HUDEP-2 (cell line): ENCODE results near the gene PATE1.
"Not testable (repeated sequence)": the region's sequence is repeated elsewhere in the genome, so short reads cannot be mapped to it uniquely, and the experiment has no call there.

Experiments used
- DNase-seq, 76 experiments: peaks; one replicate each; lab custom pipeline; 2025; ENCODE audit not compliant: unreplicated experiment in 76 of 76; lab: John Stamatoyannopoulos, UW

Gene PATE1

DNA sequence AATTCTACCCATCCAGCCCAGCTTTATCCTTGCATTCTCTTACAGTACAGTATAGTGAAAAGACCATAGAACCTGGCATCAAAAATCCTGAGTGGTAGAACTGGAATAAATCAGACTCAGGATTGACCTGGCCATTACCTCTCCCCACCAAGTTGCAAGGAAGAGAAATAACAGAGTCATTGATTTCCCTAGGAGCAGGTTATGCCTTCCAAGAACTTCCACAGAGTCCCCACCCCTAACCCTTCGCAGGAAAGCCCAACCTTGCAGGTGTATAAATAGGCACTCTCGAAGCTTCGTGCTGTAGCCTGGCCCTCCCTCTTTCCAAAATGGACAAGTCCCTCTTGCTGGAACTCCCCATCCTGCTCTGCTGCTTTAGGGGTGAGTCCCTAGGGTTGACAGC, at the start of gene PATE1:
Gene PATE1 (plus strand): TSS at position 301 of the 400 bp plus-strand sequence. CDS start 26 bp downstream, at position 327.
- DNase-seq = no peak

GRCh38 chr11:125701018-125701610, 45.0 kb upstream of the PATE1 start:
- DNase-seq = no peak

DNA sequence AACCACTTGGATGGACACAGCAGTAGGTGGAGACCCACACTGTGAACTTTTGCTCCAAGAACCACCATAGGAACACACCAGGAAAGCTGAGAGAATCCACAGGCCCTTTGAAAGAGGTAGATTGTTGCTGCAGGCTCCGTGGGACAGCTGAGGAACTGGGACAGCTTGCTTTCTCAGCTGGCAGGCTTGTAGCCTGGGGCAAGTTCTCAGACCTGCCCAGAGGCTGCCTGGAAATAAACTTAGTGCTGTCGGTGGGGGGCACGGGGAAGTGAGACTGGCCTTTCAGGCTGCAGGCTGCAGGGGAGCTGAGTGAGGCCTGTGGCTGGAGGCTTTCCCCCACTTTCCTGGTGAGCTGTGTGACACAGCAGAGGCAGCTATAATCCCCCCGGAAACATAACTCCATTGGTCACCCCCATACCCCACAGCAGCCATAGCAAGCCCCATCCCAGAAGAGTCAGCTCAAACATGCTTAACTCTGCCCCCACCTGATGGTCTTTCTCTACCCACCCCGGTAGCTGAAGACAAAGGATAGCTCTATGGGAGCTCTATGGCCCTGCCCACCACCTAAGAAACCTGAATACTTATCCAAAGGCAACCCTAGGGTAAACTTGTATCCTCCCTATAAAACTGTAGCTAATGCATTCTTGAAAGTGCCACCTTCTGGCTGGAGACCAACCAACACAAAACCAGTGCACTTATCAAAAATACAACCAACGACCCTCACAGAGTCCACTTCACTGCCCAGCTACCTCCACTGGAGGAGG, 44.0 kb upstream of the PATE1 start:
- DNase-seq = no peak

- DNase-seq = not testable (repeated sequence)
Measured at GRCh38 chr11:125704686-125705085, 41.4 kb upstream of the PATE1 start.

DNA sequence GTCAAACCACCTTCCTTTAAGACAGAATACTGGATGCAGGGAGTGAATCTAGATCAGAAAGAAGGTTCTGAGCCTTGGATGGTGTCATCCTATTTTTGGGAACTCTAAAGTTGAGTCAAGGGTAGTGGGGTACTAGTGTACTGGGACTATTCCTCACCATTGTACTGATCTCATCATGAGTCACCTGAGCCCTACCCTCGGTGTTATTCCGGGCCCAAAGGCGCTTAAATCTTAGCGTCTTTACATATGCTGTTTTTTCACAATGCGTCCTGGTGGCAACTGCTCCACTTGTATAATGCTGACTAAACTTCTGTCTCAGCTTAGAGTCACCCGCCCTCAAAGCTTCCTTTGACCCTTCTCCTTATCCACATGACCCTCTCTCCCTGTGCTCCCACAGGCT, 25.3 kb upstream of the PATE1 start:
- no peak for DNase-seq

- peak in 4 of 76 experiments; percentile 2 to 37 (median 5) for DNase-seq
Measured at GRCh38 chr11:125724125-125724524, 22.0 kb upstream of the PATE1 start.

- DNase-seq = no peak
Measured at GRCh38 chr11:125728969-125729368, 17.1 kb upstream of the PATE1 start.

DNA sequence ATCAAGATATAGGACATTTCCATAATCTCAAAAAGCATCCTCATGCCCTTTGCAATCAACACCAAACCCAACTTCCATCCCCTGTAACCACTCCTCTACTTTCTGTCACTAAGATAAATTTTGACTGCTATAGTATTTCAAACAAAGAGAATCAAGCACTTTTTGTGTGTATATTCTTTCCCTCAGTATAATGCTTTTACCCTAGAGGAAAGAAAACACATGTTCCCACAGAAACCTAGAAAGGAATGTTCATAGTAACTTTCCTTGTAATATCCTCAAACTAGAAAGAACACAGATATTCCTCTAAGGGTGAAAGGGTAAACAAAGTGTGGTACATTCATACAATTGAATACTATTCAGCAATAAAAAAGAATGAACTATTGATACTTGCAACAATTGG, 5.5 kb upstream of the PATE1 start:
- no peak for DNase-seq

DNA sequence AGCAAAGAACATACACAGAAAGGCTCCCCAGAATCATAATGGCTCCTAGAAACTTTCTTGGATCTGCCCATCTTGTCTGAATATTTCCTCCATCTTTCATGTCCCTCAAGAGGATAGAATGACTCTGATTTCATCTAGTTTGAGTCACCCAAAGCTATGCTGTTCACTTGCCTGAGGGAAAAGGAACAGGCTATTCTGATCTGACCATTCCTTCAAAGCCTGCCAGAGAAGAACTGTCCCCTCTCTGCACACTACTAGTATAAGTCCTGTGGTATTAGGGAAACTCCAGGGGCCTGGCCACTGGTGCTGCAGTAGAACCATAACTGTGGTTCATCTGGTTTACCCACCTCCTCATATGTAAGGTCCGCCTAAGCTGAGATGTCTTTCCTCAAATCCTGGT, 2.4 kb upstream of the PATE1 start:
- no peak for DNase-seq

DNA sequence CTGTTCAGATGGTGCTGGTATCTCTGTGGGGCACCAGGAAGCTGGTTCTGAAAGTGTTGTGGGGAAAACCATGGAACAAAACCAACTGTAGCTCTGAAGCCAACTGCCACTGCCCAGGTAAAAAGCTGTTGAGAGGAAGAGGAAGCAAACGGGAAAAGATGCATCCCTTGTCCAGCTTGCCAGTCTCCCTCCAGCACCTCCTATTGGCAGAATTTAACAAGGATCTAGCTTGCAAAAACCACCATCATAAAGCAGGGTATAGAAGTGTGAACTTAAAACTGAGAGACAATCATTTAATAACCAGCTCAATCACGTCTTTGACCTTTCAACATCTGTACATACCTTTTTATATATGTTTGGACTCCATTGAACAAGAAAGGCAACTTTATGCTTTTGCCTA, 4.5 kb downstream of the PATE1 start:
- DNase-seq = no peak

DNA sequence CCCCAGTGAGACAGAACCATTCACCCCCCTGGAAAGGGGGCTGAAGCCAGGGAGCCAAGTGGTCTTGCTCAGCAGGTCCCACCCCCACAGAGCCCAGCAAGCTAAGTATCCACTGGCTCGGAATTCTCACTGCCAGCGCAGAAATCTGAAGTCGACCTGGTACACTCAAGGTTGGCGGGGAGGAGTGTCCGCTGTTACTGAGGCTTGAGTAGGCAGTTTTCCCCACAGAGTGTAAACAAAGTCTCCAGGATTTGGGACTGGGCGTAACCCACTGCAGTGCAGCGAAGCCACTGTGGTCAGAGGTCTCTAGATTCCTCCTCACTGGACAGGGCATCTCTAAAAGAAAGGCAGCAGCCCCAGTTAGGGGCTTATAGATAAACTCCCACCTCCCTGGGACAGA, 10.0 kb downstream of the PATE1 start:
- no peak for DNase-seq

DNA sequence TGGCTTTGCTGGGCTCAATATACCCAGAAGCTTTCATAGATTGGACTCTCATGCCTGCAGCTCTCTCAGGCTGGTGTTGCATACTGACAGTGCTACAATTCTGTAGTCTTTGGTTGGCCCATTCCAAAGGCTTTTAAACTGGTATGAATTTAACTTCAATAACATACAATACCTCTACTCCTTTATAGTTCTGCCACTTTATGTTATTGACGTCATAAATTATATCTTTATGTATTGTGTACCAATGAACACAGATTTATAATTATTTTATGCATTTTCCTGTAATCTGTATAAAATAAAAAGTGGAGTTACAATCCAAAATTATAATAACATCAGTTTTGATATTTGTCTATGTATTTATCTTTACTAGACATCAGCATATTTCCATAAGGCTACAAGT, 16.4 kb downstream of the PATE1 start:
- DNase-seq = no peak

- no peak for DNase-seq
Measured at GRCh38 chr11:125763483-125763882, 17.4 kb downstream of the PATE1 start.

DNA sequence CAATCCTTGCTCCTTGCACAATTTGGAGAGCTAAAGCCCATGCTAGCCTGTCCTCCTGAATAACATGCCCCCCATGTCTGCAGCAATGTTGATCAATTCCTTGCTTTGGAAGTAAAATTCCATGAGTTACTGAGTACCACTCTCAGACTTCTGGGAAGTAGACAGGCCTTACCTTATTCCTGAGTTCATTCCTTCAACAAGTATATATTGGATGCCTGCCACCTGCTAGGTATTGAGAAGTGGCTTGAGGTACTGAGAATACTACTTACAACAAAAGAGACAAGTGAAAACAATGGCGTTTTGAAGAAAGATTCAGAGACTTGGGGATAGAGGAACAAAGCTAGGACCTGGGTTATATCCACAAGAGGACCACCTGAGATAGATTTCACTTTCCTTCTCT, 20.2 kb downstream of the PATE1 start:
- DNase-seq = no peak

DNA sequence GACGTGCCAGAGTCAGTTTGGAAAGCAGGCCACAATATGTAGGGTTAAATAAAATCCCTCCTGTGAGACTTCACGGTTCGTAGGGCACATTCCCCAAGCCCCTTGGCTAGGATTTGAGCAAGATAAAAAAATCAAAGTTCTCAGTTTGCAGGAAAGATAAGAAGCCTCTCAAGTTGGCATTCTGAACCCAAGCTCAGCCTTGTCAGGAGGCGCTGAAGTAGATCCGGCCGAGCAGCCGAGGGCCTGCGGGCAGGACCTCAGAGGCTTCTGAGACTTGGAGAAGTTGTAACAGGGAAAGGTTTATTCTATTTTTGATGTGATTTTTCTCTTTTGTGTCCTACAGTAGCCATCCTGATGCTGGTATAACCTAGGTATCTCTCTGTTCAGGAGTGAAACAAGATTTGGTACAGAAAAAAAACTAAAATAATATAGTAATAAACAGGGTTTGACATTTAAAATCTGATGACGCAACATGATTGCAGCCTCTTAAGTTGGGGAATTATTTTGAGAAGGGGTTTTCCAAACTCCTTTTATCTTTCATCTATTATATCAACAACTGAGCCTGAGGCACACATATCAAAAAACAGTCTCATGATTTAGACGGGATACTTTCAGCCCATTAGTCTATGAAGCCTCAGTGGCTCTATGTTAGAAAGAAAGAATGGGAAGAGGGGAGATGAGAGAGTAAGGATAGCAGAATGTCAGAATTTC, 22.4 kb downstream of the PATE1 start:
- peak in 1 of 76 experiments; percentile 1 for DNase-seq

DNA sequence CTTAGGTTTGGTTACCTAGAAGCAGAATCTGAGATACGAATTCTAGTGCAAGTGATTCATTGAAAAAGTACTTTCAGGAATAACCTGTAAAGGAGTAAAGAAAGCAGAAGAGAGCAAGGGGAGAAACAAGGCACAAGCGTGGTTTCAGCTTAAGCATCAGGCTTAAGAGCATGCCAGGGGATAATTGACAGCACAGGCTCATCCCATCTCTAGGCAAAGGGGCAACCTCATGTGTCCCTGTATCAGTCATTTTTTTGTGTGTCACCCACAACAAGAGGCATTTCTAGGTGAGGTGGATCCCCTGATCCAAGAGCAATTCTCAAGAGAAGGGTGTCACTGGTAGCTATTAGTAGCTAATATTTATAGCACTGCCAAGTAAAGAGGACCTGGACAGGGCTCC, 24.5 kb downstream of the PATE1 start:
- DNase-seq = no peak

GRCh38 chr11:125772834-125773505, 26.9 kb downstream of the PATE1 start:
- DNase-seq = no peak

DNA sequence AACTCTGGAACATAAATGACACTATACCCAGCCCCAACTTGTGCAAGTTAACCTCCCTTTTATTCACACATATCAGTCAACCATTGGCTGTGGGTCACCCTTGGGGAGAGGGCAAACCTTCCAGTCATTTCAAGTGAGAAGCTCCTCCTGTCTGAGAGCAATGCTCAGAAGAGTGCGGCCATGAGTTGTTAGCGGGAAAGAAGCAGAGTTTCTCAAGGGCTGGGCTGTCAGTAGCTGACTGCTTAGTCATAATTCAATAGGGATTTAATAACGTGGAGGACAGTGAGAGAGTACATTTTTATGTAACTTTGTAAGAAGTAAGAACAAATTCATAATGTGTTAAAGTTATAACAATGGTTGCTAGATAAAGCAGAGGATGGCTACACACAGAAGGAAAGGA, 27.4 kb downstream of the PATE1 start:
- DNase-seq = no peak

DNA sequence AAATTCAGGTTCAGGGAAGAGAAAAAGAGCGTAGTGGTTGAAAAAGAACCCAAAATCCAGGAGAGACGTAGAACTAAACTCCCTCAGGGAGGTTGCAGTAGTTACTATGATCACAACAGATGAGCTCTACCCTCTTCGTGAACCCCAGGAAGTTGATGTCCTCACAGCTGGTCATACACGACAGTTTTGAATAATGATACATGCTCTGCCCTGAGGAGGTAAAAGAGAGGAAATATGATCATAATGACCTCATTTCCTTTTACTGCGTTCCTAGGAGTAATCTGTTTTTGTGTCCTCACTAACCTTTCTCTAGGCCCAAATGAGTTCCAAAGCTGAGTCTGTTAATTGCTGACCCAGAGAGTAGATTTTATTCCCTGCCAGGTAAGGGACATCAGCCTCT, 31.2 kb downstream of the PATE1 start:
- no peak for DNase-seq

GRCh38 chr11:125778728-125779127, 32.6 kb downstream of the PATE1 start, which contains the start of gene PATE2:
Gene PATE2 (minus strand): TSS chr11:125778828. CDS start chr11:125778773, 55 bp downstream.
- DNase-seq = no peak

GRCh38 chr11:125784678-125785077, 38.6 kb downstream of the PATE1 start:
- no peak for DNase-seq
